Smooth muscle cell (in vitro differentiated cells): ENCODE measurements around the gene ZNF326. TPM values are rescaled to one million over a fixed set of nuclear protein-coding genes. Genes with fewer than 3 reads are reported as not detected.

Experiments used
- DNase-seq: peaks from one replicate; lab custom pipeline; 2025; ENCODE audit not compliant: unreplicated experiment; lab: John Stamatoyannopoulos, UW
- H2AFZ ChIP-seq: fragments of 200-600 bp; sonication (generic); 2 replicates; pipeline ENCODE4 v1.6.0; 2016; ENCODE audit warnings: antibody characterized with exemption, low read depth, mild to moderate bottlenecking
- H3F3A ChIP-seq: fragments of 200-600 bp; sonication (generic); 2 replicates; pipeline ENCODE4 v1.6.0; 2017; ENCODE audit warnings: antibody characterized with exemption, low read depth
- H3K27ac ChIP-seq: fragments of 200-600 bp; sonication (generic); 2 replicates; pipeline ENCODE4 v1.5.1; 2016; ENCODE audit warnings: low read depth, mild to moderate bottlenecking
- H3K27me3 ChIP-seq: fragments of 200-600 bp; sonication (generic); 2 replicates; pipeline ENCODE4 v1.6.1; 2016; ENCODE audit warnings: low read depth, mild to moderate bottlenecking
- H3K36me3 ChIP-seq: fragments of 200-600 bp; sonication (generic); 2 replicates; pipeline ENCODE4 v1.5.1; 2016; ENCODE audit warnings: low read depth
- H3K4me1 ChIP-seq: fragments of 200-600 bp; sonication (generic); 2 replicates; pipeline ENCODE4 v1.5.1; 2016; ENCODE audit warnings: low read depth
- H3K4me2 ChIP-seq: fragments of 200-600 bp; sonication (generic); 2 replicates; pipeline ENCODE4 v1.6.0; 2016; ENCODE audit warnings: mild to moderate bottlenecking
- H3K4me3 ChIP-seq: fragments of 200-600 bp; sonication (generic); 2 replicates; pipeline ENCODE4 v1.5.1; 2016; ENCODE audit warnings: mild to moderate bottlenecking
- H3K79me2 ChIP-seq: fragments of 200-600 bp; sonication (generic); 2 replicates; pipeline ENCODE4 v1.6.0; 2016; ENCODE audit warnings: low read depth, mild to moderate bottlenecking
- H3K9ac ChIP-seq: fragments of 200-600 bp; sonication (generic); 2 replicates; pipeline ENCODE4 v1.6.0; 2016; ENCODE audit warnings: low read depth
- H3K9me3 ChIP-seq: fragments of 200-600 bp; sonication (generic); replicated peaks from 2 replicates; pipeline ENCODE4 v1.5.1; 2016; ENCODE audit warnings: low read depth
- H4K20me1 ChIP-seq: fragments of 200-600 bp; sonication (generic); 2 replicates; pipeline ENCODE4 v1.6.0; 2016; ENCODE audit warnings: low read depth
- WGBS: methylation state at CpG from one replicate; pipeline ENCODE4 v1.1.7; 2016; ENCODE audit warnings: low lambda C conversion rate; 5-methylcytosine and 5-hydroxymethylcytosine counted together
- polyA plus RNA-seq: library from polyadenylated mRNA; unstranded; fragments of >200 nt; fragmentation: Nextera tagmentation; extraction: Ambion mirVana; gene quantifications from 2 replicates; pipeline ENCODE4 v1.2.1, GENCODE V29; 2016
- total RNA-seq: library from RNA; depleted of rRNA; stranded (reverse); fragments of >200 nt; gene quantifications from 2 replicates; pipeline ENCODE4 v1.2.3, GENCODE V29; 2014
- TF ChIP-seq, protein P1 (sequence below): fragments of 200-600 bp; sonication (generic); IDR thresholded peaks from 2 replicates; pipeline ENCODE4 v1.5.1; 2017; ENCODE audit warnings: borderline replicate concordance, mild to moderate bottlenecking, antibody characterized with exemption; ENCODE audit not compliant: insufficient read depth, poor library complexity, severe bottlenecking

ZNF326 gene
- total and polyA plus RNA-seq, 2 experiments from 2014 or later = 7.7 to 12.8 TPM

DNA sequence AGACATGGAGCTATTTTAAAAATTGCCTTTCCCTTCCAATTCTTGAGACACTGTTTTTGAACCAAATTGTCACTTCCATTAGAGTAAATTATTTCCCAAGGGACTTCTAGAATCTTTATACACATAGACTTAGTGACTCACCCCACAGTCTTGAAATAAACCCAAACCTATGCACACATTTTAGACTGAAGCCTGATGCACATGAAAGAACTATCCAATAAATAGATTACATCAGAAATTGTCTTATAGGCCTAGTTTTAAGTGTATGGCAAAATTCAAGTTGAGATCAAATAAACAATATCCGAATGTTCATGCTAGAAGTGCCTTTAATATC, 32.2 kb upstream of the ZNF326 start:
- 97% methylated on average over 1 of the region's 1 CpG for WGBS
- no peak for DNase-seq
- Histone ChIP-seq H3F3A (peaks cover 3% of the 10 kb centered on the region), H3K4me2 (no peak overlapping the region), H3K27me3 (no peaks in the 10 kb centered on the region), H3K4me3 (no peak overlapping the region), H3K27ac (no peak overlapping the region), H2AFZ (no peak overlapping the region), H3K9me3 (no peaks in the 10 kb centered on the region), H3K9ac (no peak overlapping the region), H3K4me1 (no peaks in the 10 kb centered on the region), H4K20me1 (no peaks in the 10 kb centered on the region), H3K79me2 (no peaks in the 10 kb centered on the region), H3K36me3 (no peaks in the 10 kb centered on the region)
- TF ChIP-seq, protein P1, sequence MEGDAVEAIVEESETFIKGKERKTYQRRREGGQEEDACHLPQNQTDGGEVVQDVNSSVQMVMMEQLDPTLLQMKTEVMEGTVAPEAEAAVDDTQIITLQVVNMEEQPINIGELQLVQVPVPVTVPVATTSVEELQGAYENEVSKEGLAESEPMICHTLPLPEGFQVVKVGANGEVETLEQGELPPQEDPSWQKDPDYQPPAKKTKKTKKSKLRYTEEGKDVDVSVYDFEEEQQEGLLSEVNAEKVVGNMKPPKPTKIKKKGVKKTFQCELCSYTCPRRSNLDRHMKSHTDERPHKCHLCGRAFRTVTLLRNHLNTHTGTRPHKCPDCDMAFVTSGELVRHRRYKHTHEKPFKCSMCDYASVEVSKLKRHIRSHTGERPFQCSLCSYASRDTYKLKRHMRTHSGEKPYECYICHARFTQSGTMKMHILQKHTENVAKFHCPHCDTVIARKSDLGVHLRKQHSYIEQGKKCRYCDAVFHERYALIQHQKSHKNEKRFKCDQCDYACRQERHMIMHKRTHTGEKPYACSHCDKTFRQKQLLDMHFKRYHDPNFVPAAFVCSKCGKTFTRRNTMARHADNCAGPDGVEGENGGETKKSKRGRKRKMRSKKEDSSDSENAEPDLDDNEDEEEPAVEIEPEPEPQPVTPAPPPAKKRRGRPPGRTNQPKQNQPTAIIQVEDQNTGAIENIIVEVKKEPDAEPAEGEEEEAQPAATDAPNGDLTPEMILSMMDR = no peak

DNA sequence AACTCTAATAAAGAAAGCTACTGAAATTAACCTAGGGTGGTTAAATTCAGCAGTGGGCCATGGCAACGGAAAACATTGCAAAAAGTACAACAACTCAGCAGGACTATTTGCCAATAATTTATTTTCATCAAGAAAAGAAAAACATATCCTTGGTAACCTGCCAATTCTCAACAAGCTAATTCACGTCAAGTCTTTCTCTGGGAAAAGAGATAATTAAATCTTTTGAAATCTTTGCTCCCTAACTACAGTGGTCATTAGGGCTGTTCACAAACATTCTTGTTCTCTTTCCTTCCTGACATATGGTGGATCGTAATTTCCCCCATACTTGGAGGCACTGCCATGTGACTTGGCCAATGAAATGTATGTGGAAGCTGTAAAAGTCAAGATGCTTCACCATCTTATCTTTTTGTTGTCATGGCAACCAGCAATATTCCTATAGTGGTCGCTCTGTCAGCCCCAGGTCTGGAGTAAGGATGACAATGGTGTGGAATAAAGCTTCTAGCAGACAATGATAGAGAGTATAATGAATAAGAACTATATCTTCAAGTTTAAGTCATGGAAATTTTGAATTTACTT, 29.6 kb upstream of the ZNF326 start:
- no peak overlapping the region for H3K4me2 ChIP-seq
- H3K9me3 ChIP-seq = no peaks in the 10 kb centered on the region
- no peaks in the 10 kb centered on the region for H4K20me1 ChIP-seq
- H3K27me3 ChIP-seq = no peaks in the 10 kb centered on the region
- TF ChIP-seq, protein P1 = no peak
- peaks cover 3% of the 10 kb centered on the region for H3F3A ChIP-seq
- no peak overlapping the region for H3K4me3 ChIP-seq
- no peaks in the 10 kb centered on the region for H3K36me3 ChIP-seq
- H2AFZ ChIP-seq = no peak overlapping the region
- H3K4me1 ChIP-seq = no peaks in the 10 kb centered on the region
- H3K27ac ChIP-seq = no peak overlapping the region
- WGBS = 57% methylated on average over 4 of the region's 4 CpGs
- no peak overlapping the region for H3K9ac ChIP-seq
- H3K79me2 ChIP-seq = no peaks in the 10 kb centered on the region
- no peak for DNase-seq

DNA sequence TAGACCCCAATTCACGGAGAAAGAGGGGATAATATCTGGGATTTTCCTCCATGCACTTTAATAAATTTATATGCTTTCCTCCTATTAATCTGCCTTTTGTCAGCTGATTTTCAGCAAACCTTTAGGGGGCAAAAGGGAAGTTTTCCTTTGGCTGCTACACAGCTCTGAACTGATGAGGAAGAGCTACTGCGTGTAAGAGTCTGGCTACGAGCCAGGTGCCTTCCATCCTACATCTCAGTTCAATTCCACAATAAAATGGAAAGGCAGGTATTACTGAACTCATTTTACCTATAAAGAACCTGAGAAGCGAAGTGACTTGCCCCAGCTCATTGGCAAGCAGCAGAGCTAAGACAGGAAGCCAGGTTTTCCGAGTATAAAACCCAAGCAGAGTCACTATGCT, 28.3 kb upstream of the ZNF326 start:
- no peak overlapping the region for H2AFZ ChIP-seq
- 91% methylated on average over 5 of the region's 5 CpGs for WGBS
- no peaks in the 10 kb centered on the region for H3K27me3 ChIP-seq
- H3K4me1 ChIP-seq = no peaks in the 10 kb centered on the region
- H3F3A ChIP-seq = peaks cover 3% of the 10 kb centered on the region
- no peaks in the 10 kb centered on the region for H3K36me3 ChIP-seq
- no peak overlapping the region for H3K9ac ChIP-seq
- H3K4me3 ChIP-seq = no peak overlapping the region
- no peaks in the 10 kb centered on the region for H3K79me2 ChIP-seq
- TF ChIP-seq, protein P1 = no peak
- H4K20me1 ChIP-seq = no peaks in the 10 kb centered on the region
- no peaks in the 10 kb centered on the region for H3K9me3 ChIP-seq
- DNase-seq = no peak
- no peak overlapping the region for H3K27ac ChIP-seq
- no peak overlapping the region for H3K4me2 ChIP-seq

GRCh38 chr1:89971600-89971999, 23.3 kb upstream of the ZNF326 start:
- Histone ChIP-seq H3K27ac (peak overlapping the region; percentile 54), H4K20me1 (no peaks in the 10 kb centered on the region), H3K4me1 (no peaks in the 10 kb centered on the region), H3K9me3 (no peaks in the 10 kb centered on the region), H3F3A (no peaks in the 10 kb centered on the region), H3K4me3 (no peak overlapping the region), H3K27me3 (no peaks in the 10 kb centered on the region), H3K79me2 (no peaks in the 10 kb centered on the region), H3K4me2 (no peak overlapping the region), H3K36me3 (no peaks in the 10 kb centered on the region), H2AFZ (peak overlapping the region; percentile 47), H3K9ac (no peak overlapping the region)
- TF ChIP-seq, protein P1 = no peak
- no peak for DNase-seq
- WGBS = 46% methylated on average over 1 of the region's 1 CpG
